Cardiac muscle cell (in vitro differentiated cells and primary cell): ENCODE results near the gene FAM107B. TPM values are rescaled to one million over a fixed set of nuclear protein-coding genes. Genes with fewer than 3 reads are reported as not detected.

Source experiments
- DNase-seq, 2 donors: peaks; one replicate each; pipeline versions ENCODE4 v3.0.0 to v3.0.0-alpha.2; 2010 to 2017; ENCODE audit warnings: low read depth in 1 of 2, low spot score in 1 of 2
- H3K27ac ChIP-seq: fragments of 200-600 bp; sonication (generic); 2 replicates; pipeline ENCODE4 v1.5.1; 2016
- H3K27me3 ChIP-seq: fragments of 200-600 bp; sonication (generic); 2 replicates; pipeline ENCODE4 v1.6.0; 2016; ENCODE audit warnings: control low read depth
- H3K36me3 ChIP-seq: fragments of 200-600 bp; sonication (generic); 2 replicates; pipeline ENCODE4 v1.5.1; 2016; ENCODE audit warnings: control low read depth
- H3K4me1 ChIP-seq: fragments of 200-600 bp; sonication (generic); 2 replicates; pipeline ENCODE4 v1.8.1; 2017; ENCODE audit warnings: low read depth, mild to moderate bottlenecking, mixed run types
- H3K4me3 ChIP-seq: fragments of 200-600 bp; sonication (generic); 2 replicates; pipeline ENCODE4 v1.5.1; 2016; ENCODE audit warnings: mild to moderate bottlenecking
- H3K9me3 ChIP-seq: fragments of 200-600 bp; sonication (generic); 2 replicates; pipeline ENCODE4 v1.5.1; 2017; ENCODE audit warnings: low read depth, mild to moderate bottlenecking, control low read depth
- polyA plus RNA-seq: library from polyadenylated mRNA; unstranded; fragments of >200 nt; fragmentation: Nextera tagmentation; extraction: Ambion mirVana; gene quantifications from 2 replicates; pipeline ENCODE4 v1.2.1, GENCODE V29; 2016
- total RNA-seq: library from RNA; depleted of rRNA; stranded (reverse); fragments of >200 nt; gene quantifications from 2 replicates; pipeline ENCODE4 v1.2.3, GENCODE V29; 2016
- TF ChIP-seq, protein P1 (sequence below): IDR thresholded peaks from 2 replicates; pipeline ENCODE4 v1.5.1; 2012; ENCODE audit warnings: low read depth, mild to moderate bottlenecking, low read length

FAM107B gene
- total and polyA plus RNA-seq, 2 experiments from 2014 or later = 6.0 to 9.6 TPM

DNA sequence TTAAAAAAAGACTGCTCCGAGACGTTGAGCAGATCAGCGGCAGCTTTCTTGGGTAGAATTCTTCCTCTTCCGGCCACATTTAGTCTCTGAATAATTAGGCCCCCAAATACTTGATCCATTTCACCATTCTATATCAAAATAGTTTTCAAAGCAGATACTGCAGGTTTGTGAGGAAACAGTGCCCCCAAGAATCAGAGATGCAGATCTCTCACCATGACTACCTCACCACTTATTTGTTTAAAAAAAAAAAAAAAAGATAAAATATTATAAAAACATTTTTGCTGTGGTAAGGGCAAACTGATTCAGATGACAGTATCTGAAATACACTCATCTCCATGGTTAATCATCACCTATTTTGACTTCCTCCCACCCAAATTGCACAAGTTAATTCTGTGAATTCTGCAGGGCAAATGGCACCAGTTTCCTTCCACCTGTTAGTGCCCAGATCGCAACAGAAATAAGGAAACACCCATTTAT is 210.4 kb downstream of the FAM107B start:
- Histone ChIP-seq H3K27me3 (no peaks in the 10 kb centered on the region), H3K36me3 (no peaks in the 10 kb centered on the region), H3K4me3 (no peak overlapping the region), H3K27ac (no peak overlapping the region), H3K9me3 (no peaks in the 10 kb centered on the region), H3K4me1 (no peaks in the 10 kb centered on the region)
- TF ChIP-seq, protein P1, sequence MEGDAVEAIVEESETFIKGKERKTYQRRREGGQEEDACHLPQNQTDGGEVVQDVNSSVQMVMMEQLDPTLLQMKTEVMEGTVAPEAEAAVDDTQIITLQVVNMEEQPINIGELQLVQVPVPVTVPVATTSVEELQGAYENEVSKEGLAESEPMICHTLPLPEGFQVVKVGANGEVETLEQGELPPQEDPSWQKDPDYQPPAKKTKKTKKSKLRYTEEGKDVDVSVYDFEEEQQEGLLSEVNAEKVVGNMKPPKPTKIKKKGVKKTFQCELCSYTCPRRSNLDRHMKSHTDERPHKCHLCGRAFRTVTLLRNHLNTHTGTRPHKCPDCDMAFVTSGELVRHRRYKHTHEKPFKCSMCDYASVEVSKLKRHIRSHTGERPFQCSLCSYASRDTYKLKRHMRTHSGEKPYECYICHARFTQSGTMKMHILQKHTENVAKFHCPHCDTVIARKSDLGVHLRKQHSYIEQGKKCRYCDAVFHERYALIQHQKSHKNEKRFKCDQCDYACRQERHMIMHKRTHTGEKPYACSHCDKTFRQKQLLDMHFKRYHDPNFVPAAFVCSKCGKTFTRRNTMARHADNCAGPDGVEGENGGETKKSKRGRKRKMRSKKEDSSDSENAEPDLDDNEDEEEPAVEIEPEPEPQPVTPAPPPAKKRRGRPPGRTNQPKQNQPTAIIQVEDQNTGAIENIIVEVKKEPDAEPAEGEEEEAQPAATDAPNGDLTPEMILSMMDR = no peak
- no peak for DNase-seq

DNA sequence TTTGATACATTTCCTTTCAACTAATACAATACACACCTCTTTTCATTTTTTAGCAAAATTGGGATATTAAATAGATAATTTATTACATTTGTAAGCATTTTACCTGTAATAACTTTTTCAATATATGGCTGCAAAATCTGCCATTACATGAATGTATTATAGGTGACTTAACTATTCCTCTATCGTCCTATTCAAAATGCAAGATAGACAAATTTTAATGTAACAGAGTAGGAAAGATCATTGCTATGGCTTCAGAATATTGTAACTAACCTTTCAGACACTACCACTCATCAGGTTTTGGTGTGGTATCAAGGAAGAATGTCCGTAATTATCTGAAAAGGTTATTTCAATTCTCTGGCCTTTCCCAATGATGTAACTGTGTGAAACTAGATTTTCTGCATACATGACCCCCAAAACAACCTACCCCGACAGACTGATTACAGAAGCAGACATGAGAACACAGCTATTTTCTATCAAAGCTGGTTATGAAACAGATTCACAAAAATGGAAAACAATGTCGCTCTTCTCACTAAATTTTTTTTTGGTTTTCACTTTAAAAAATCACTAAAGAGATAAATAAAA is 211.2 kb downstream of the FAM107B start:
- Histone ChIP-seq H3K4me1 (no peaks in the 10 kb centered on the region), H3K9me3 (no peaks in the 10 kb centered on the region), H3K27ac (no peak overlapping the region), H3K36me3 (no peaks in the 10 kb centered on the region), H3K27me3 (no peaks in the 10 kb centered on the region), H3K4me3 (no peak overlapping the region)
- no peak for DNase-seq
- TF ChIP-seq, protein P1 = no peak

GRCh38 chr10:14563076-14563336 is 211.7 kb downstream of the FAM107B start:
- Histone ChIP-seq H3K4me3 (no peak overlapping the region), H3K9me3 (no peaks in the 10 kb centered on the region), H3K36me3 (no peaks in the 10 kb centered on the region), H3K27ac (no peak overlapping the region), H3K27me3 (no peaks in the 10 kb centered on the region), H3K4me1 (no peaks in the 10 kb centered on the region)
- no peak for DNase-seq
- TF ChIP-seq, protein P1 = no peak

GRCh38 chr10:14562218-14563075 is 212.2 kb downstream of the FAM107B start:
- Histone ChIP-seq H3K9me3 (no peaks in the 10 kb centered on the region), H3K27ac (no peak overlapping the region), H3K4me3 (no peak overlapping the region), H3K36me3 (no peaks in the 10 kb centered on the region), H3K27me3 (no peaks in the 10 kb centered on the region), H3K4me1 (no peaks in the 10 kb centered on the region)
- DNase-seq = no peak
- TF ChIP-seq, protein P1 = no peak

GRCh38 chr10:14560791-14561765 is 213.6 kb downstream of the FAM107B start:
- Histone ChIP-seq H3K27me3 (no peaks in the 10 kb centered on the region), H3K4me3 (no peak overlapping the region), H3K27ac (no peak overlapping the region), H3K9me3 (no peaks in the 10 kb centered on the region), H3K4me1 (no peaks in the 10 kb centered on the region), H3K36me3 (no peaks in the 10 kb centered on the region)
- TF ChIP-seq, protein P1 = no peak
- no peak for DNase-seq
